K562 (cell line): Measurements from ENCODE around the gene OR5K2.

Experiments
- CBX2 ChIP-seq: fragments of 200-600 bp; sonication (generic); IDR thresholded peaks from one replicate; pipeline ENCODE4 v1.6.1; 2012; ENCODE audit warnings: mild to moderate bottlenecking, low read length, inconsistent platforms; ENCODE audit not compliant: insufficient read depth, poor library complexity, severe bottlenecking
- FOXM1 ChIP-seq, 2 experiments: fragments of 450-650 bp in 1 of 2; sonication (generic) in 1 of 2; formaldehyde crosslinking in 1 of 2; IDR thresholded peaks; 2 replicates each; pipeline versions ENCODE4 v1.6.1 to v1.9.0; 2017 to 2022; ENCODE audit warnings: low read depth in 2 of 2, mild to moderate bottlenecking in 2 of 2, missing genetic modification reagents in 1 of 2, moderate library complexity in 1 of 2
- KAT8 ChIP-seq: fragments of 450-650 bp; IDR thresholded peaks from 2 replicates; pipeline ENCODE4 v1.6.1; 2016; ENCODE audit warnings: low read depth, mild to moderate bottlenecking
- MAFK ChIP-seq: IDR thresholded peaks from 2 replicates; pipeline ENCODE4 v1.6.1; 2011; ENCODE audit warnings: low read length, improper control_type of control experiment
- MXI1 ChIP-seq: IDR thresholded peaks from 2 replicates; pipeline ENCODE4 v1.6.1; 2011; ENCODE audit warnings: low read depth, mild to moderate bottlenecking, improper control_type of control experiment, low read length
- NR3C1 ChIP-seq: sonication (generic); formaldehyde crosslinking; IDR thresholded peaks from 2 replicates; pipeline ENCODE4 v1.8.1; 2022; ENCODE audit warnings: missing genetic modification reagents
- POLR2AphosphoS5 ChIP-seq: IDR thresholded peaks from 2 replicates; pipeline ENCODE4 v1.6.1; 2011; ENCODE audit warnings: mild to moderate bottlenecking, low read depth, low read length, moderate library complexity; ENCODE audit not compliant: control insufficient read depth, insufficient read depth
- TRIM24 ChIP-seq, 2 experiments: fragments of 450-650 bp; IDR thresholded peaks; 2 replicates each; pipeline ENCODE4 v1.6.1; 2016
- ZBTB1 ChIP-seq: sonication (generic); formaldehyde crosslinking; IDR thresholded peaks from 2 replicates; pipeline ENCODE4 v1.8.1; 2023; ENCODE audit warnings: missing genetic modification reagents, low read depth, mild to moderate bottlenecking, borderline replicate concordance
- TF ChIP-seq, protein P1 (sequence below): sonication (generic); formaldehyde crosslinking; IDR thresholded peaks from 2 replicates; pipeline ENCODE4 v1.8.1; 2023; ENCODE audit warnings: mild to moderate bottlenecking, missing genetic modification reagents, moderate library complexity

DNA sequence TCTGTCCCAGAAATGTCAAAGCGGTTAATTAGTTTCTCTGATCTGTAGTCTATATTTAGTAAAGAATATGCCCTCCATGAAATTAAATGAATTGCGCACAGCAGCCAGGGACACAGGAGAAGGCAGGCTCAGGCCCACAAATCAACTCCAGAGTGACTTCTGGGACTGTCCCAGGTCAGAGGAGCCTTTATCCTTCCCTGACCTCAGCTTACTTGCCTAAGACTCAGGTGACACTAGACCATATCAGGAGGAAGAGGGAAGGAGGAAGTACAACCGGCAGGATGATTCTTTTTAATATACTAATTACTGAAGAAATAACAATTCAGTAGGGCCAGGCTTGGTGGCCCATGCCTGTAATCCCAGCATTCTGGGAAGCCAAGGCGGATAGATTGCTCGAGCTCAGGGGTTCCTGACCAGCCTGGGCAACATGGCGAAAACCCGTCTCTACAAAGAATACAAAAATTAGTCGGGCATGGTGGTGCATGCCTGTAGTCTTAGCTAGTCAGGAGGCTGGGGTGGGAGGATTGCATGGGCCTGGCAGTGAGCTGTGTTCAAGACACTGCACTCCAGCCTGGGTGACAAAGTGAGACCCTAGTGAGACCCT lies 32.5 kb downstream of the OR5K2 start:
- TF ChIP-seq NR3C1, result no peak
- no peak for TF ChIP-seq MXI1
- TF ChIP-seq TRIM24 (IDR thresholded peaks at IDR 0.05), result no peak
- TF ChIP-seq ZBTB1 (CRISPR knock-in tag), result no peak
- no peak for TF ChIP-seq KAT8
- TF ChIP-seq MAFK, result no peak
- TF ChIP-seq, protein P1, sequence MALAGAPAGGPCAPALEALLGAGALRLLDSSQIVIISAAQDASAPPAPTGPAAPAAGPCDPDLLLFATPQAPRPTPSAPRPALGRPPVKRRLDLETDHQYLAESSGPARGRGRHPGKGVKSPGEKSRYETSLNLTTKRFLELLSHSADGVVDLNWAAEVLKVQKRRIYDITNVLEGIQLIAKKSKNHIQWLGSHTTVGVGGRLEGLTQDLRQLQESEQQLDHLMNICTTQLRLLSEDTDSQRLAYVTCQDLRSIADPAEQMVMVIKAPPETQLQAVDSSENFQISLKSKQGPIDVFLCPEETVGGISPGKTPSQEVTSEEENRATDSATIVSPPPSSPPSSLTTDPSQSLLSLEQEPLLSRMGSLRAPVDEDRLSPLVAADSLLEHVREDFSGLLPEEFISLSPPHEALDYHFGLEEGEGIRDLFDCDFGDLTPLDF, result no peak
- no peak for TF ChIP-seq POLR2AphosphoS5
- no peak for TF ChIP-seq FOXM1 (IDR thresholded peaks at IDR 0.05; ENCODE audit: low read depth)
- TF ChIP-seq FOXM1 (CRISPR knock-in tag; IDR thresholded peaks at IDR 0.05; ENCODE audit: low read depth), result no peak
- TF ChIP-seq CBX2, result no peak
